HEK293T (cell line): ENCODE data around the gene GJA10.

Experiments
- BHLHE40 ChIP-seq: fragments of 450-650 bp; IDR thresholded peaks from 2 replicates; pipeline ENCODE4 v1.6.1; 2016; ENCODE audit warnings: mild to moderate bottlenecking, moderate library complexity, borderline replicate concordance
- ELF4 ChIP-seq: fragments of 450-650 bp; IDR thresholded peaks from 2 replicates; pipeline ENCODE4 v1.6.1; 2017; ENCODE audit warnings: antibody characterized with exemption
- FOXA1 ChIP-seq: fragments of 450-650 bp; IDR thresholded peaks from 2 replicates; pipeline ENCODE4 v1.6.1; 2016; ENCODE audit warnings: mild to moderate bottlenecking
- FOXK2 ChIP-seq: fragments of 450-650 bp; IDR thresholded peaks from 2 replicates; pipeline ENCODE4 v1.6.1; 2016; ENCODE audit warnings: mild to moderate bottlenecking
- L3MBTL2 ChIP-seq: fragments of 450-650 bp; conservative IDR thresholded peaks from 2 replicates; pipeline ENCODE4 v1.6.1; 2016; ENCODE audit warnings: mild to moderate bottlenecking
- NFRKB ChIP-seq: fragments of 450-650 bp; IDR thresholded peaks from 2 replicates; pipeline ENCODE4 v1.6.1; 2016; ENCODE audit warnings: mild to moderate bottlenecking, moderate library complexity
- SP1 ChIP-seq: fragments of 450-650 bp; IDR thresholded peaks from 2 replicates; pipeline ENCODE4 v1.6.1; 2017
- SUZ12 ChIP-seq: fragments of 450-650 bp; IDR thresholded peaks from 2 replicates; pipeline ENCODE4 v1.6.1; 2016; ENCODE audit warnings: mild to moderate bottlenecking
- TARDBP ChIP-seq: fragments of 450-650 bp; IDR thresholded peaks from 2 replicates; pipeline ENCODE4 v1.6.1; 2016
- TF ChIP-seq, protein P1 (sequence below): fragments of 450-650 bp; IDR thresholded peaks from 2 replicates; pipeline ENCODE4 v1.6.1; 2016

DNA sequence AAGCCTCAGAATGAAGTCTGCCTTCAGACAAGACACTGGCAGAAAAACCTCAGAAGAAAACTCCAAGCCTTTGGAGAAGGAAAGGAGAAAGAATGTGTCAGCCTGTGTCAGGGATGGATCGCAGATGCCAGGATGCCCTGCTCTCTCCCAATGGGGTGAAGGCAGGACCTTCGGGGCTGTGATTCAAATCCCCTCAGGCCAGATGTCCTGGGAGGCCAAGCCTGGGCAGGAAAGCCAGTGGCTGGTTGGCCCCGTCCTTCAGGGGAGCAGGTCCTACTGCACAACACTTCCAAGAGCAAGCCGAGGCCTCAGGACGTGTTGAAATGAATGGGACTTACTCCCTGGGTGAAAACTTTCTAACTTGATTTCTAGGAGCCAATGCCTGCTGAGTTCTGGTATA, 36.5 kb downstream of the GJA10 start:
- TF ChIP-seq NFRKB (no peak), BHLHE40 (no peak), SP1 (no peak), ELF4 (no peak), FOXK2 (no peak), TARDBP (no peak), L3MBTL2 (no peak), FOXA1 (no peak), SUZ12 (no peak)
- TF ChIP-seq, protein P1, sequence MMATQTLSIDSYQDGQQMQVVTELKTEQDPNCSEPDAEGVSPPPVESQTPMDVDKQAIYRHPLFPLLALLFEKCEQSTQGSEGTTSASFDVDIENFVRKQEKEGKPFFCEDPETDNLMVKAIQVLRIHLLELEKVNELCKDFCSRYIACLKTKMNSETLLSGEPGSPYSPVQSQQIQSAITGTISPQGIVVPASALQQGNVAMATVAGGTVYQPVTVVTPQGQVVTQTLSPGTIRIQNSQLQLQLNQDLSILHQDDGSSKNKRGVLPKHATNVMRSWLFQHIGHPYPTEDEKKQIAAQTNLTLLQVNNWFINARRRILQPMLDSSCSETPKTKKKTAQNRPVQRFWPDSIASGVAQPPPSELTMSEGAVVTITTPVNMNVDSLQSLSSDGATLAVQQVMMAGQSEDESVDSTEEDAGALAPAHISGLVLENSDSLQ, result no peak
